ENCODE results near the gene CYP46A1.

- TF ChIP-seq NFIC (IDR thresholded peaks at IDR 0.05) (no peak), RAD21 (IDR thresholded peaks at IDR 0.05; ENCODE audit: low read depth) (no peak), YY1 (IDR thresholded peaks at IDR 0.05; ENCODE audit: low read depth) (no peak), EP300 (IDR thresholded peaks at IDR 0.05; ENCODE audit: borderline replicate concordance) (no peak), MAX (IDR thresholded peaks at IDR 0.05) (no peak)
Measured at GRCh38 chr14:99775351-99775750, 91.3 kb downstream of the CYP46A1 start.
